COLO668 (cell line): ENCODE data around the gene SRGAP1.
"Not testable (repeated sequence)": the region's sequence is repeated elsewhere in the genome, so short reads cannot be mapped to it uniquely, and the experiment has no call there.

ENCODE experiments used
- DNase-seq: peaks from one replicate; lab custom pipeline; 2025; ENCODE audit not compliant: unreplicated experiment; lab: John Stamatoyannopoulos, UW

Gene SRGAP1

DNA sequence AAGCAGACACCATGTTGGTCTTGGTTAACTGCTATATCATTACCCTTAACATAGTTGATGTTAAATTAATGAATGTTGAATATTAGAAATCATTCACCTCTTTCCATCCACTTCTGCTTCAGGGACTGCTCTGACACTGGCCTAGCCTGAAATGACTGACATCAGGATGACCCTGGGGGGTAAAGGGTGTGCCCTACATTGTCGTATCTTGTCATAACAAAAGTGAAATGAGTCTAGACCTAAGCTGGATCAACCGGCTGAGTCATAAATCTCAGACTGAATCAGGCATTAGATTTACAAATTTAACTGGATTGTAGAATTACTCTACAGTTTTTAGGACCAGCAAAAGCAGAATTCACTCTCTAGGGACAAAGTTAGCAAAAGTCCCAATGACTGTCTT is 342.3 kb downstream of the SRGAP1 start:
- no peak for DNase-seq

DNA sequence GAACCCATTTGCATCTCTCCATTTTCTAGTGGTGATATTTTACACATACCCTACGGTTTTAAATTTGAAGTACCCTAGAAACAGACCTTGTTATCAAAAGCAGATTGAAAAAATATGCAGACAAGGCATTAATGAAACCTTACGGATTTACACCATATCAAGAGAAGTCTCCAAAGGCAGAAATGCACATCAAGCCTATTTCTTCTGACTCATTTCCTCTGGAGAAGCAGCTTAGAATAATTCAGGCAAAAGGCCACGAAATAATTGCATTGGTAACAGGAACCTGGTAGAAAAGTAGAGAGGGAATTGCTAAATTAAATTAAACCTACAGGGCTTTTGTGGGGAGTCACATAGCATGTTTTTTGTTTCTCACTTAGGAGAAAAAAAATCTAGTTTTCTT is 342.9 kb downstream of the SRGAP1 start:
- DNase-seq, result no peak

DNA sequence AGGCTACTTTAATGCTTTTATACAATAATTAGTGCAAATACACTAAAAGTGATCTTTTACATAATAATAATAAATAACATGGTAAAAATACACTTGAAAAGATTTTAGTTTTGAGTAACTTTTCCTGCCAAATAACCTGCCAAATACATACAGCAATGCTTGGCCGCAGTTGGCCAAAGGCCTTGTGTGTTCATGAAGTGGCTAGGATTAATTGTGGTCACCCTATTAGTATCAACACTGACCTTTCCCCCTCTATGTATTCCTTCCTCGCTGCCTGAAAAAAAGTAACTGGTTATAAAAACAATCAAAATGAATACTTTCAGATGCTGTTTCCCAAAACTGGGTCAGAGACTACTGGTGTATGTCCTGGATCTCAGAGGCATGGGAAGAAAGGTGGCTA is 343.3 kb downstream of the SRGAP1 start:
- DNase-seq, result no peak

DNA sequence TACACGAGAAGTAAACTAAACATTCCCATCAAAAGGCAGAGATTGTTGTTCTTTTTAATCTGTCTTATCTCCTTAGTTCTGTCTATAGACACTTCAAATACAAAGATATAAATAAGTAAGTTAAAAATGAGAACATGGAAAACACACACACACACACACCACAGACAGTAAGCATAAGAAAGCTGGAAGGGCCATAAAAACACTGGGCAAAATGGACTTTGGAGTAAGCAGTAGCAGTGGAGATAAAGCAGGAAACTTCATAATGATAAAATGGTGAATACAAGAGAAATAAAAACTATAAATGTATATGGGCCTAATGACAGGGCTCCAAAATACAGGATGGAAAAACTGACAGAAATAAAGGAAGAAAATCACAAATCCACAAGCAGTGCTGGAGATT is 345.0 kb downstream of the SRGAP1 start:
- DNase-seq, result no peak

GRCh38 chr12:64190140-64190539 is 345.6 kb downstream of the SRGAP1 start:
- DNase-seq, result no peak

DNA sequence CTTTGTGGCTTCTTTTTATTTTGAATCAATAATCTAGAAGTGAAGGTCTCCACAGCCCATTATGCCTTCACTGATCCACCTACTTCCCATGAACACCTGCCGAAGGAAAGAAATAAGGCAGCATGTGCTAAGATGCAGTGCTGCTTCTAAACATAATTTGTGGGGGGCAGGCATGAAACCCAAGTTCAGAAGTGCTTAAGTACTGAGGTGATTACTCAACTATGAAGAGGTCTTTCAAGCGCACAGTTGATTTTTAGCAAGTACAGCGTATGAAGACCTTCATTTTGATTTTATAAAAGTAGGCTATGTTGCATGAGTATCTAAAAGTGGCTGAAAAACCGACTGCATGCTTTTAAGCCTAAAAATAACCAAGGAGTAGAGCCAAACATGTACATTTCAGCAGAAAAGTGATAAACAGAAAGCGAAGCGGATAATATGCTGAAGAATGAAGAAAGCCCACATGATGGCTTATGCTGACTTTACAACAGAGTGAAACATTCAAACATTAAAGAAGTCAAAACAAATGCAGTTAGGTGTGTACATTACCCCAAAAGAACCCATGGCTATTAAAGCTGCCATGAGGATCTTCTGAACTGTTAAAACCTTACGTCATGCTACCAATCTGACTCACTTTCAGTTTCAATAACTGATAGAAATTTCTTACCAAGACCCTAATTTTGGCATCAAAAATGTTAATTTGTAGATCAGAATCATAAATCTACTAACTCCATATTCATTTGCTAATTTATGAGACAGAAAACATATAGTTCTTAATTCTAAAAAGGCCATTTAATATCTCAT is 348.3 kb downstream of the SRGAP1 start:
- no peak for DNase-seq

- no peak for DNase-seq
Measured at GRCh38 chr12:64193931-64194330, 349.4 kb downstream of the SRGAP1 start.

GRCh38 chr12:64194333-64195149 is 350.0 kb downstream of the SRGAP1 start:
- DNase-seq, result no peak

DNA sequence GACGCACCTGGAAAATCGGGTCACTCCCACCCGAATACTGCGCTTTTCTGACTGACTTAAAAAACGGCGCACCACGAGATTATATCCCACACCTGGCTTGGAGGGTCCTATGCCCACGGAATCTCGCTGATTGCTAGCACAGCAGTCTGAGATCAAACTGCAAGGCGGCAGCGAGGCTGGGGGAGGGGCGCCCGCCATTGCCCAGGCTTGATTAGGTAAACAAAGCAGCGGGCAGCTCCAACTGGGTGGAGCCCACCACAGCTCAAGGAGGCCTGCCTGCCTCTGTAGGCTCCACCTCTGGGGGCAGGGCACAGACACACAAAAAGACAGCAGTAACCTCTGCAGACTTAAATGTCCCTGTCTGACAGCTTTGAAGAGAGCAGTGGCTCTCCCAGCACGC is 351.3 kb downstream of the SRGAP1 start:
- DNase-seq, result not testable (repeated sequence)

DNA sequence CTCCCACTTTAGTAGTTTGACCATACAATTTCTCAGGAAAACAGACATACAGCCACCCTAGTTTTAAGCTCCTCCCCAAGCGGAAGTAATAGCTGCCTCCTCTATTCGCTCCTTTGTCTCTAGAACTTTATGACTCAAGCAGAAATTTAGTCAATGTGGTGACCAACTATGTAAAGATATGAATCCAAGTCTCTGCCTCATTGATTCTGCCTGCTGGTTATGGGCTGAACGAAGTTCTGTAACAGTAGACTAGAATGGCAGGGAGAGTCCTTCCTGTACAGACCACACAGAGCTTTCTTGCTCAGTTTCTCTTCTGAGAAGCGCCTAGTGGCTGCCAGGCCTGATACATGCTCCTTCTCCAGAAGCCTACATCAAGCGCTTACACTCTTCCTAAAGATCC is 358.5 kb downstream of the SRGAP1 start:
- no peak for DNase-seq

DNA sequence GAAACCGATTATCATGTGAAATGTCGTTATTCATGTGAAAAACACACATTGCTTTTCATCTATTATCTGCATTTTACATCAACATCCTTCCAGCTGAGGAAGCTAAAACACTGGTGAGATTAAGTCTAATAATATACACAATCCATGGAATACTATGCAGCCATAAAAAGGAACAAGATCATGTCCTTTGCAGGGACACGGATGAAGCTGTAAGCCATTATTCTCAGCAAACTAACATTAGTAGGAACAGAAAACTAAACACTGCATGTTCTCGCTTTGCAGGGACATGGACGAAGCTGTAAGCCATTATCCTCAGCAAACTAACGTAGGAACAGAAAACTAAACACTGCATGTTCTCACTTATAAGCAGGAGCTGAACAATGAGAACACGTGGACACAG is 359.3 kb downstream of the SRGAP1 start:
- no peak for DNase-seq

DNA sequence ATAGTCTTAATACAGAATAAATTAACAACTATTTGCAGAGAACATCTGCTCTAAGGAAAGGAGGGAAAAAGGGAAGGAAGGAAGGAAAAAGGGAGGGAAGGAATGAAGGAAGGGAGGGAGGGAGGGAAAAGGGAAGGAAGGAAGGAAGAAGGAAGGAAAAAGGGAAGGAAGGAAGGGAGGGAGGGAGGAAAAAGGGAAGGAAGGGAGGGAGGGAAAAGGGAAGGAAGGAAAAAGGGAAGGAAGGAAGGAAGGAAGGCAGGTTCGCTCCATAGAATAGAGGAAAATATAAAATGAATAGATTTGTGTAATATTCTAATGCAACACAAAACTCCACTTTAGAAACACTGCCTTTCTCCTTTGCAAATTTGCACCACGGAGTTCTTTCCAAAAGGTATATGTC is 361.0 kb downstream of the SRGAP1 start:
- DNase-seq, result no peak

GRCh38 chr12:64207453-64207852 is 363.0 kb downstream of the SRGAP1 start:
- DNase-seq, result no peak
